G401 (cell line): ENCODE measurements around the gene ABAT. TPM values are rescaled to one million over a fixed set of nuclear protein-coding genes. Genes with fewer than 3 reads are reported as not detected.
"Not testable (repeated sequence)": the region's sequence is repeated elsewhere in the genome, so short reads cannot be mapped to it uniquely, and the experiment has no call there.

Source experiments
- DNase-seq: peaks from one replicate; pipeline ENCODE4 v3.0.0-alpha.2; 2015; ENCODE audit warnings: low spot score
- in situ Hi-C: cut with HindIII; loops from 2 replicates; pipeline ENCODE4 v1.10.0; 2016; ENCODE audit warnings: low sequenced_read_pairs, mixed read lengths
- total RNA-seq: library from RNA; depleted of rRNA; stranded (reverse); fragments of >200 nt; shearing (Covaris generic); gene quantifications from 2 replicates; pipeline ENCODE4 v1.2.3, GENCODE V29; 2014

ABAT gene
- total RNA-seq, 1 experiment from 2014 or later = 8.0 TPM

DNA sequence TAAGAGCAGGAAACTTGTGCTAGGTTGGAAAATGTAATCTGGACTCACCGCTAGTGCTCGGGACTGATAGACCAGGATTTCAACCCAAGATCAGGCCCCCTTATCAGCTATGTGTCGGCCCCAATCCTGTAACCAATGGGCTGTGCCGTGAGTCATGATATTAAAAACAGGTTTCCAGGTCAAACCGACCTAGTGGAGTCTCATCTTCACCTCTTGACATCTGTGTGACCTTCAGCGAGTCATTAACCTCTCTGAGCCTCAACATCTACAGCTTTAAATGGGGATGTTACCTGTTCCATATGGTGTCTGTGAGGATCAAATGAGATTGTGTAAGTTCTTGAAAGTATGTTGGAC, 123.7 kb downstream of the ABAT start:
- DNase-seq = no peak
- in situ Hi-C loops = no loop called here

DNA sequence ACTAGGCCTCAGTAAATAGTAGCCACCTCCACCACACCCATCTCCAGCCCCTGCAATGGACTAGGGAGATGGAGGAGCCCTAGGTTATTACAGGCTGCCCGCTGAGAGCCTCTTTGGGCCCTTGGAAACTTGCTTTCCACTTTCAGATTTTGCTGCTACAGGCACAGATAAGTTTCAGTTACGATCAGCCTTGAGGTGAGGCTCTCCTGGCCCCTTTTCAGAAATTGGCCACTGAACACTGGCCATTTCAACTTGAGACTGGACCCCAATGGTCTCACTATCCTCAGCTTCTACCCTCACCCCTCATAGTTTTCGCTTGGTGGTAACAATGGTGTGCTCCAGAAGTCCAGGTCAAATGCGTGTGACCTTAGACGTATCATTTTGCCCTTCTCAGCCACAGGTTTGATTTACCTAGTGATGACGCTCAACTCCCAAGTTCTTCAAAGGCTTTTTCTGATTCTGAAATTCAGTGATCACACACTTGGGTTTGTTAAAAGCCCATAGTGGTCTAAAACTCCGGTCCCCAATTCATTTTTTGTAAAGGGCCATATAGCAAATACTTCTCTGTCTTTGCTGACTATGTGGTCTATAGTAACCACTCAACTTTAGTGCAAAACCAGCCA, 124.2 kb downstream of the ABAT start:
- in situ Hi-C loops = no loop called here

DNA sequence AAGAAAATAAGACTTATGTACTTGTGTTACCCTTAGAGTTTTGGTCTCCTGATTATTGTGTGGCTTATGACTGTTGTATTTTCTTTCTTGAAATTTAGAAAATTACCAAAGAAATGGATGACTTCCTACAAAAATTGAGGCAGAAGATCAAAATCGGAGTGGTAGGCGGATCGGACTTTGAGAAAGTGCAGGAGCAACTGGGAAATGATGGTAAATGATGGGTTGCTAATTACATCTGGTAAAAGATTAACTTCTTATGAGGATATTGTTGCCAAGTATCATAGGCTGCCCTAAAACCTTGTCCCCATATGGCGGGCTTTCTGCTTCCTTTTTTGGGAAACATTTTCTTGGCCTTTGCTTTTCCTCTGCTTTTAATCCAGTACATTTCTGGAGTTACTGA, 127.3 kb downstream of the ABAT start:
- in situ Hi-C loops = no loop called here
- no peak for DNase-seq

More for the DNA sequence above, 124.2 kb downstream of the ABAT start:
- DNase-seq = no peak

DNA sequence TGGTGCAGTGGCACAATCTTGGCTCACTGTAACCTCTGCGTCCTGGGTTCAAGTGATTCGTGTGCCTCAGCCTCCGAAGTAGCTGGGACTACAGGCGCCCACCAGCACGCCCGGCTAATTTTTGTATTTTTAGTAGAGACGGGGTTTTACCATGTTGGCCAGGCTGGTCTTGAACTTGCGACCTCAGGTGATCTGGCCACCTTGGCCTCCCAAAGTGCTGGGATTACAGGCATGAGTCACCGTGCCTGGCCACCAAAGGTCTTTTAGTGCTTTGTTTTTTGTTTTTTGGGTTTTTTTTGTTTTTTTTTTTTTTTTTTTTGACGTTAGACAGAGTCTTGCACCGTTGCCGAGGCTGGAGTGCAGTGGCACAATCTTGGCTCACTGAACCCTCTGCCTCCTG, 129.3 kb downstream of the ABAT start:
- in situ Hi-C loops, DNase-seq: not testable (repeated sequence)

DNA sequence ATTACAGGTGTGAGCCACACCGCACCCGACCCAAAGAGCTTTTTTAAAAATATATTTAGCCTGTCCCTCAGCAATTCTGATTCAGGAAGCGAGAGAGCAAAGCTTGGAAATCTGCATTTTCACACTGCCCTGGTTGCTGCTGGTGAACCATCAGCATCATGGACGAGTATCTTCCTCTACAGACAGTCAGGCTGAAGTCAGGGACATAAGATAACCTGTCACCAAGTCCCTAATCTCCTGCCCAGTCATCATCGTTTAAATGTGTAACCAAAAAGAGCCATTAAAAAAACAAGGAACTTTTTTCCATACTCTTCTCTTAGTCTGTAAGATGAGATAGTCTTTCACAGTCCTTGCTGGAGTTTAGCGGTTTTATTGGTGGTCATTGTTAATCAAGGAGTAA, 129.9 kb downstream of the ABAT start:
- in situ Hi-C loops = no loop called here
- DNase-seq = no peak

DNA sequence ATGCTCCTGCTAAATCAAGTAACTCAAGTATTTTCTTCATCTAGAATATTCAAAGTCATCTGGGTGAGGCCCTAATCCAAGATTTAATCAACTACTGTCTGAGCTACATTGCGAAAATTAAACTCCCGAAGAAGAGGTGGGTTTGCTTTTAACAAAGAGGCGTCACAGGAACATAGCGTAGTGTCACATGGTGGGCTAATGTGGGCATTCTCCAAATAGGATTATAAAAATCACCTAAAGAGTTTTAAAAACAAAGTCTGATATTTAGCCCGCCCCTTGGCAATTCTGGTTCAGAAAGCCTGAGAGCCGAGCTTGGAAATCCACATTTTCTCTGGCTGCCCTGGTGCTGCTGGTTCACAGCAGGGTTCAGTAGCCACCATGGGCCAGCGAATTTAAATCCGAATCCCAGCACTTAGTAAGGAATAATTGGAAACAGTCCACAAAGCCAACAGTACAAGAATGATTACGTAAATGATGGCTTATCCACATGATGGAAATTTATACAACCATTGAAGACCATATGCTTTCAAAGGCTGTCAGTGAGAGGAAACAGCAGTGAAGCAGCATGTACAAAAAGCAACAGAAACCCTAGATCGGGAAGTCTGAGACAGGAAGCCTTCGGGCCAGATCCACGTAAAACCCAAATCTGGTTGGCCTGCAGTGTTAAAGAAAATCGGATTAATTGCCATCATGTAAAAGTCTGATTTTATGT, 132.0 kb downstream of the ABAT start:
- in situ Hi-C loops = no loop called here
- DNase-seq = peak; percentile 57

DNA sequence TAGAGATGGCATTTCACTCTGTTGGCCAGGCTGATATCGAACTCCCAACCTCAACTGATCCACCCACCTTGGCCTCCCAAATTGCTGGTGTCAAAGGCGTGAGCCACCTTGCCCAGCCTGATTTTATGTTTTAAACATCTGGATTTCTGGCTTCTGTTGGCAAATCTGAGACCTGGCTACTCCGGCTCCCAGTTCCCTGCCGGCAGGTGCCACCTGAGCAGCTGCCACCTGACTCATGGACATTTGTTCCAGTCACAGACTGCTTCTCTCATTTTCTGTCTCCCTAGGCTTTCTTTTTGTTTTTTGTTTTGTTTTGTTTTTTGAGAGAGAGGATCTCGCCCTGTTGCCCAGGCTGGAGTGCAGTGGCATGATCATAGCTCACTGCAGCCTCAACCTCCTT, 132.8 kb downstream of the ABAT start:
- no peak for DNase-seq
- in situ Hi-C loops = no loop called here

DNA sequence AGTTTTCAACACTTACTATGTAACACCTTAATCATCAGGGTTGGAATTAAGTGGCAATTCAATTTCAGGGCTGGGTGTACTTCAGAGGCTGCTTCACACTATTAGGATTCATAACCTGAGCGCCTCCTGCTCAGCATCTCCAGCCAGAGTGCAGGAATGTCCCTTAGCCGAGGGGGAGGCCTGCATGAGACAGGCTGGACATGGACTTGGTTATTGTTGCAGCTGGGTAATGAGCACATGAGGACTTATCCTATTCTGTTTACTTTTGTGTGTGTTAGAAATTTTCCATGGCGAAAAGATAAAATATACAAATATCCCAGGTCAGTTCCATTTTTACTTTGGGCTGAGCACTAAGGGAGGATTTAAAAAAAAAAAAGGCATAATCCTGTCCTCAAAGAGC, 133.6 kb downstream of the ABAT start:
- no peak for DNase-seq
- in situ Hi-C loops = no loop called here

DNA sequence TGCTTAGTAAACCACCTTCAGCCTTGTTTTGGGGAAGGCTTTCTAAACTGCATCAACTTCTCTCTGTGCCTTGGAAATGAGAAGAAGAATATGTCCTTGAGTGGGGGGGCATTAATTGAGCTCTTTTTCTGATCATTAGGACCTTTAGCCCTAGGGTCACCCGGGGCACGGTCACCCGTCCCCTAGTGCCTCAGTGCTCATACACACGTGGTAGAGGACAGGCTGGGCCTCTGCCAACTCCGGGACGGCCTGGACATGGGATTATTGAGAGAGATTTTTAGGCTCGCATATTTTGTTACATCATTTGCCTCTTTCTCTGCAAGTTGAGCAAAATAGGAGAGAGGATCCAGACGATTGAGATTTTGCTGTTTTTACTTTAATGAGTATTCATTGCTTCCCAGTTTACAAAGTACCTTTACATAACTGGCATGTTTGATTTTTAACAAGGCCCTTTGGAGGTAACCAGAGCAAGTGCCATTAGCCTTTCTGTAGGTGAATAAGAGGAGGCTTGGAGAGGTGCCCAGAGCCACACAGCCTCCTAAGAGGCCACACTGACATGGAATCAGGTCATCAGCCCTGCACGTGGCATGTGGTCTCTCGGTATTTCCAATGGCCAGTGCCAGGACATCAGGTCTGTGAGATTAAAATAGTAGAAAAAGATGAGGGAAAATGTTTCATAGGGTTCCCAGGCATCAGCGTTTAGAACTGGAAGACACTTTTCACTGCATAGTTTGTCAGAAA, 134.4 kb downstream of the ABAT start:
- peak; percentile 76 for DNase-seq
- in situ Hi-C loops = no loop called here

DNA sequence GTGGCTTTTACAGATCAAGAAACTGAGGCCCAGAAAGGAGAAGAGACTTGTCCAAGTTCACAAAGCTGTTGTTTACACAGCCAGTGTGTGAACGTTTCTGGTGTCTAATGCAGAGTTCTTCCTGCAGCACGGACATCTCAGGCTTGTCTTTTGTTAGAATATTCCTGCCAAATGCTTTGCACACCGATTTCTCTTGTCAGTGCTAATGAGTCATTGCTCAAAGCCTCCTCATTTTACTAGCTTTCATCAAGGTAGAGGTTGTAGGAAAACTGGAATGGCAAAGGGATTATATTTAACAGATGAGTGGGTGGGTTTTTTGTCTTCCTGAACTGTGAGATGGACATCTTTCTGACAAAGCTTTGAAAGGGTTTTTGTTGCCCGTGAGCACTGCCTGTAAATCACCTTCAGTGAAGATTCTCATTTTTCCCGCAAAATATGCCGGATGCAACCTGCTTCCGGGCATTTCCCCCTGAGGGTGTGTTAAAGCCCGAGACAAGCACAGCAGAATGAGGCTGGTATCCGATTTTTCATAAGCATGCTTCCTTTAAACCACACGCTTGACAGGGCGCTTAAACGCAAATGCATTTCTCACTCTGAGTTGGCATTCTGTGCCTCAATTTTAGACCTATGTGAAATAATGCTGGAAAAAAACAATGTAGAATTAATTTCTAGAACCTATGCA, 137.9 kb downstream of the ABAT start:
- no peak for DNase-seq
- in situ Hi-C loops = no loop called here

DNA sequence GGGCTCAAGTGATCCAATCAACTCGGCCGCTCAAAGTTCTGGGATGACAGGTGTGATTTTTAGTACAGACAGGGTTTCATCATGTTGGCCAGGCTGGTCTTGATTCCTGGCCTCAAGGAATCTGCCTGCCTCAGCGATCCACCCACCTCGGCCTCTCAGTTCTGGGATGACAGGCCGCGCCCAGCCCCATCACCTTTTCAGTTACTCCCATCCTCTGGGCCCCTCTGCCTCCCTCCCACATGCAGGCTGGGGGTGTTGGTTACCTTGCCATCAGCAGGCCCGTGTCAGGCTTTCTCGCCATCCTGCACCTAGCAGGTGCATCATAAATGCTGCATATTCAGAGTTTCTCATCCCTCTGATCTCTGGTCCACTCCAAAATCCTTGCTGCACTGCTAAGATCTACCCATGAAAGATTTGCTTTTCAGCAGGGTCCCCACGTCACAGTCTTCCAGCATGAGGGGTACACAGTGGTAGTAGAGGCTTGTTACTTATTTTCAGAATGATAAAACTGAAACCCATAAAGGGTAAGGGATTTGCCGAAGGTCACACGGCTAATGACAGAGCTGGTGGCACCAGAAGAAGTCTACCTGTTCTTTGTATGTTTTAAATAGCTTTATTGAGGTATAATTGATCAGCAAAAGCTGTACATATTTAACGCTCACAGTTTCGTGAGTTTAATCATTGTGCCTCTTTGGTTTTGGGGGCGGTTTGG, 139.8 kb downstream of the ABAT start:
- in situ Hi-C loops = no loop called here

DNA sequence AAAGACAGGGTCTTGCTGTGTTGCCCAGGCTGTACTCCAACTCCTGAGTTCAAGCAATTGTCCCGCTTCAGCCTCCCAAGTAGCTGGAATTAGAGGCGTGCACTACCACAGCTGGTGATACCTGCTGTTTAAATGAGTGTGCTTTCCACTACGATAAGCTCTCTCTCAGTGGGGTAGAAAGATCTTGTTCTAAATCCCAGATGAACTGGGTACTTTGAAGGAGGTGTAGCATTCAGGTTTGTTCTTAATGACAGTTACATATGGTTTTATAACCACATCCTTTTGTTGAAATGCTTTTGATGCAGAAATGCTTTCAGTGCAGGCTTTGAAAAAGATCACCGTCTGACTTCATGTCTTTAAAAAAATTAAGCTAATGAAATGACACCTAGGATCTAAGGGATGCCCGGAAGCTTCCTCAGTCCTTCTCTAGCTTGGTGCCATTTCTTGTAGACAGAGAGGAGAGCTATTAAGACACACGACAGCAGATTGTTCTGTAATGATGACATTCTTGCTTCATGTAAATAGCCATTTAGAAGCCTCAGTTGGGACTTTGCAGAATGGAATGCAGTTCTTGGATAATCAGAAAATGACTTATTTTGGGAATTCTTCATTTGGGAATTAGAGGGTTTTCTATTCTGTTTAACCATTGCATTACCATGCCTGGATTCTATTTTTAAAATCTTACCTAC, 142.7 kb downstream of the ABAT start:
- in situ Hi-C loops = no loop called here
- DNase-seq = no peak

More for the DNA sequence above, 139.8 kb downstream of the ABAT start:
- no peak for DNase-seq

DNA sequence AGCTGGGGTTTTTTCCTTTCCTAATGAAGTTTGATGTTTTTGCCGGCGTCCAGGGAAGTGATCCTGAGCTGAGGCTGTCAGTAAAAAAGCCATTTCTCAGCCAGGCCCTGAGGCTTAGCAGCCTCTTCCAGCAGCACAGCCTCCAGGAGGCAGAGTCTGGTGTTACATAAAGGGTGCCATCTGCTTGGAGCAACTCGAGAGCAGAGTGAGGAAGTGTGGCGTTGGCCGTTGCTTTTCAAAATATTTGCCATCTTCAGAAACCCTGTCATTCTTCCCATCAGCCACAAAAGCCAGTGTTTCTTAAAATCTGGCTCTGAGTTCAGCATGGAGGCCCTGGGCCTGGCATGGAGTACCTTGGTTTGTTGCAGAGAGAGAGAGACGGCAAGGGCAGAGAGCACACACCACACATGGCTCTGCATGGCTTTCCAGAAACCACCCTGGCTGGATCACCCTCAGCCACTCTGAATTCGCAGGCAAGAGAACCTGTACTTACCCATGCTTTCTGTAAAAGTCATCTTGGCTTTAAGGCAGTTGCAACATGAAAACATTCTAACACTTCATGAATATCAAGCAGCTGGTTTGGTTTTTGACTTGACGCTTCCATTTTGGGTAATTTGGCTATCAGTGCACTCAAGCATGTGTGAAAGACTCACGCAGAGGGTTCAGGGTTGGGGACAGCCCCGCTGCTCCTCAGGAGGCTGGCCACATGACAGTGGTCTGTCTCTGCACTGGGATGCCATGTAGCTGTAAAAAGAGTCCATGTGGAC, 144.3 kb downstream of the ABAT start:
- peak; percentile 34 for DNase-seq
- in situ Hi-C loops = no loop called here

DNA sequence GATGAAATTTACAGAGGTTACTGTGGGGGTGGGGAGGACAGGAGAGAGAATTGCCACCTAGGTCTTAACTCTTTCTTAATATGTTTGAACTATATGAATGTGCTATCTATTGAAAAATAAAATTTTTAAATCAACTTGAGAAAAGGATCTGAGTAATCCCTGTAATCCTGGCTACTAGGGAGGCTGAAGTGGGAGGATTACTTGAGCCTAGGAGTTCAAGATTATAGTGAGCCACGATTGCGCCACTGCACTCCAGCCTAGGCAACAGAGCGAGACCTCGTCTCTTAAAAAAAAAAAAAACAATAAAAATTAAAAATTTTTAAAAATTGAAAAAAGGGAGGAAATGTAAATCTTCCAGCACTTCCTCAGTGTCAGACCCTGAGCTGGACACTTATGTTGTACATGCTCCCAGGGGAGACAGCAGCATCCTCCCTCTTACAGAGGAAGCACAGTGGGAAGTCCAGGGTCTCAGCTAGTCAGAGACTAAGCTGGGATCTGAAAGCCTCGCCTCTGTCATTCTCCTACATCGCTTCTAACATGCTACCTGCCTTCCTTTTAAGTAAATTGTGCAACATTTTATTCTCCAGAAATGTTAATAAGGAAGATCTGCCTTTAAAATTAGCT, 145.1 kb downstream of the ABAT start:
- in situ Hi-C loops = no loop called here
- no peak for DNase-seq

DNA sequence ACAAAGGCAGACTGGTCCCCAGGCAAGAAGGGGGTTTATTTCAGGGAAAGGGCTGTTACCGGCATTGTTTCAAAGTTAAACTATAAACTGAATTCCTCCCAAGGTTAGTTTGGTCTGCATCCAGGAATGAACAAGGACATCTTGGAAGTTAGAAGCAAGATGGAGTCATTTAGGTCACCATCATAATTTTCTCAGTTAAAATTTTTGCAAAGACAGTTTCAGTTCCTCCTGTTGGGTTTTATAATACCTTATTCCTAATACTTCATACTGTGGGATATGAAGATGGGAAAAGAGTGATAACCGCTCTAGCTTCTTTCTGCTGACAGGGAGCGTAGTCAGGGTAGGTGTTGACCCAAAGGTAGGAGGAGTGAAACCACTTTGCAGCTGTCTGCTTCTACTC, 148.0 kb downstream of the ABAT start:
- DNase-seq = no peak
- in situ Hi-C loops = no loop called here

DNA sequence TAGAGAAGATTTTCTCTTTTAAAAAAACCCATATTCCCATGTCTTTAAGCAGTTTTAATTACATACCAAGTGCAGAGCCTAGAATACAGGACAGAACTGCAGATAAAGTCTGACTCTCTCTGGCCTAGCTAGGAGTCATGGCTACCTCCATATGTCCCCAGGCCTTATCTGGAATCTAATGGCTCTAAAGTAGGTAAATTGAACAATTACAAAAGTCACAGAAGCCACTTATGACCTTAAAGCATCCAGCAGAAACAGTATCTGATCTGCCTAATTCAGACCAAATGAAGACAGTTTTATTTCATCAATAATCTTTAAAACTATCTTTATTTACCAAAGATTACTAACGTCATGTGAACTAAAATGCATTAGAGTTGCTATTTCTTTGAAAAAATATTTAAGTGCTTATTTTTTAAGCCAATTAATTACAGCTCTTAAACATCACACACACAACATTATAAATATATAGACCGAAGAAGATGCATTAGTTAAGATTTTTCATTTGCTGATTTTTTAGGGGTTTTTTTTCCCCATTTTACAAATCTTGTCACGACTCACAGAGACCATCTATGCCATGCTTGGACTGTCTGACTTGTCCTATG, 152.0 kb downstream of the ABAT start:
- in situ Hi-C loops = no loop called here
- no peak for DNase-seq

DNA sequence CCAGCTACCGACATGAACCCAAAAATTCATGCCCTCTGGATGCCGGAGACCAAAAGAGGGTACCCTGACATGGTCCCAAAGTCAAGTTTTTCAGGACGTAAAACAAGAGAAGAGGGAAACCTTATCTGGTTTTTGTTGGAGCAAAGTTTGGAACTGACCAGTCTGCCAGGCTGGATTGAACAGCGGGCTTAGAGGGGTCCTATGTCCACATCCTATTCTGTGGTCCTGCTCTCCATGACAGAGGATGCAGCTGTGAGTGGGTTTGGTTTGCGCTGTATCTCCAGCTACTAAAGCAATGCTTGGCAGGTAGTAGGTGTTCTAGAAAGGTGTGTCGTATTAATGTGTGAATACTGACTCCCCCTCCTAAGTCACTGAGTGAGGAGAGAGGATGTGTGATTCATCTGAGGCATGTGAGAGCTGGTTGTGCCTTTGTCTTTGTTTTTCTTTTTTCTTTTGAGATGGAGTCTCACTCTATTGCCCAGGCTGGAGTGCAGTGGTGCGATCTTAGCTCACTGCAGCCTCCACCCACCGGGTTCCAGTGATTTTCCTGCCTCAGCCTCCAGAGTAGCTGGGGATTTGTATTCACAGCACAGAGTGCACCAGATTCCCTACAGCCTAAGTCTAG, 154.2 kb downstream of the ABAT start:
- in situ Hi-C loops = no loop called here

More for the DNA sequence above, 154.2 kb downstream of the ABAT start:
- DNase-seq = no peak
